Activated naive CD8-positive, alpha-beta T cell treated with anti-CD3 and anti-CD28 coated beads, Interleukin-2, amount 10 ng/mL, durations not matched to agents 7 days and 5 days (primary cell): ENCODE data around the gene GAPDH. TPM values are rescaled to one million over a fixed set of nuclear protein-coding genes. Genes with fewer than 3 reads are reported as not detected.
"Not testable (repeated sequence)": the region's sequence is repeated elsewhere in the genome, so short reads cannot be mapped to it uniquely, and the experiment has no call there.

ENCODE experiments used
- ATAC-seq: fragments of 150-1000 bp; cut with Tn5 transposase; one replicate; pipeline ENCODE4 v1.10.0; 2021; ENCODE audit warnings: low read depth, moderate library complexity
- POLR2A ChIA-PET: fragments of 350-600 bp; sonication (Branson Sonifier 250); formaldehyde crosslinking; loops from one replicate; lab custom pipeline; 2021; ENCODE audit warnings: antibody characterized with exemption; lab: Charles Lee
- DNase-seq: peaks from one replicate; pipeline ENCODE4 v3.0.0; 2021
- H3K27ac Mint-ChIP-seq: one replicate; pipeline ENCODE4 v1.8.0; 2022; ENCODE audit warnings: mild to moderate bottlenecking, mixed read lengths
- H3K27me3 Mint-ChIP-seq: one replicate; pipeline ENCODE4 v1.8.0; 2022; ENCODE audit warnings: mild to moderate bottlenecking, moderate library complexity, mixed read lengths
- H3K36me3 Mint-ChIP-seq: one replicate; pipeline ENCODE4 v1.8.0; 2021; ENCODE audit warnings: mild to moderate bottlenecking, mixed read lengths
- H3K4me1 Mint-ChIP-seq: one replicate; pipeline ENCODE4 v1.8.0; 2021; ENCODE audit warnings: mixed read lengths
- H3K4me3 Mint-ChIP-seq: one replicate; pipeline ENCODE4 v1.8.0; 2022; ENCODE audit warnings: mild to moderate bottlenecking, moderate library complexity, mixed read lengths
- H3K9me3 Mint-ChIP-seq: one replicate; pipeline ENCODE4 v1.8.0; 2021; ENCODE audit warnings: mixed read lengths
- total RNA-seq, 2 experiments: library from RNA; stranded (reverse); gene quantifications; one replicate each; pipeline ENCODE4 v1.2.3, GENCODE V29; 2021

GAPDH gene
- total RNA-seq, 2 experiments from 2014 or later: 4,618 to 4,824 TPM

DNA sequence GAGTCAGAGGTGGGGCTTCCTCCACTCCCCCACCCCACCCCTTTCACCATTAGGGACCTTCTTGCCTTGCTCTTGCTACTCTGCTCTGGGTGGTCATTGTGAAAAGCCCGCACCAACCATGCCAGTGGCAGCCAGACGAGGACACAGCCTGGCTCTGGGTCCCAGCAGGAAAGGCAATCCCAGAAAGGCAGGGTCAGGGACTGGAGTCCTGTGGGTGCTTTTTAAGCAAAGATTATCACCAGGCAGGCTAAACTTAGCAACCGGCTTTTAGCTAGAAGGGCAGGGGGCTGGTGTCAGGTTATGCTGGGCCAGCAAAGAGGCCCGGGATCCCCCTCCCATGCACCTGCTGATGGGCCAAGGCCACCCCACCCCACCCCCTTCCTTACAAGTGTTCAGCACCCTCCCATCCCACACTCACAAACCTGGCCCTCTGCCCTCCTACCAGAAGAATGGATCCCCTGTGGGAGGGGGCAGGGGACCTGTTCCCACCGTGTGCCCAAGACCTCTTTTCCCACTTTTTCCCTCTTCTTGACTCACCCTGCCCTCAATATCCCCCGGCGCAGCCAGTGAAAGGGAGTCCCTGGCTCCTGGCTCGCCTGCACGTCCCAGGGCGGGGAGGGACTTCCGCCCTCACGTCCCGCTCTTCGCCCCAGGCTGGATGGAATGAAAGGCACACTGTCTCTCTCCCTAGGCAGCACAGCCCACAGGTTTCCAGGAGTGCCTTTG lies 1.2 kb upstream of the GAPDH start:
- H3K27me3 Mint-ChIP-seq: no peaks in the 10 kb centered on the region
- DNase-seq: peak; percentile 67
- H3K36me3 Mint-ChIP-seq: peaks cover 68% of the 10 kb centered on the region
- POLR2A ChIA-PET: interaction anchor here (0.6 to 2.4 kb wide), 28 partner anchors 8 to 318 kb away, joined by 3 to 23 read pairs (median 4); partner anchors contain the start of genes CDCA3, CHD4, COPS7A and IFFO1
- H3K27ac Mint-ChIP-seq: peak overlapping the region; percentile 98
- no peaks in the 10 kb centered on the region for H3K9me3 Mint-ChIP-seq
- peak; percentile 4 for ATAC-seq
- H3K4me1 Mint-ChIP-seq: peaks cover 34% of the 10 kb centered on the region
- H3K4me3 Mint-ChIP-seq: peak overlapping the region; percentile 100

DNA sequence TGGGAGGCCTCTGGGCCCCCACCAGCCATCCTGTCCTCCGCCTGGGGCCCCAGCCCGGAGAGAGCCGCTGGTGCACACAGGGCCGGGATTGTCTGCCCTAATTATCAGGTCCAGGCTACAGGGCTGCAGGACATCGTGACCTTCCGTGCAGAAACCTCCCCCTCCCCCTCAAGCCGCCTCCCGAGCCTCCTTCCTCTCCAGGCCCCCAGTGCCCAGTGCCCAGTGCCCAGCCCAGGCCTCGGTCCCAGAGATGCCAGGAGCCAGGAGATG lies 729 bp upstream of the GAPDH start:
- H3K27ac Mint-ChIP-seq: peak overlapping the region; percentile 98
- H3K9me3 Mint-ChIP-seq: no peaks in the 10 kb centered on the region
- H3K27me3 Mint-ChIP-seq: no peaks in the 10 kb centered on the region
- H3K36me3 Mint-ChIP-seq: peaks cover 64% of the 10 kb centered on the region
- no peak for DNase-seq
- peak overlapping the region; percentile 100 for H3K4me3 Mint-ChIP-seq
- POLR2A ChIA-PET: interaction anchor here (0.5 to 6.2 kb wide), 42 partner anchors 8 to 197 kb away, joined by 3 to 72 read pairs (median 5); partner anchors contain the start of genes CD27, CHD4, COPS7A and MRPL51
- no peak for ATAC-seq
- H3K4me1 Mint-ChIP-seq: peaks cover 35% of the 10 kb centered on the region

- POLR2A ChIA-PET: interaction anchor here (0.6 to 6.2 kb wide), 31 partner anchors 18 to 216 kb away, joined by 3 to 72 read pairs (median 5); partner anchors contain the start of genes CD27, COPS7A, MRPL51 and NOP2
- Mint-ChIP-seq H3K9me3 (no peaks in the 10 kb centered on the region), H3K4me1 (peaks cover 41% of the 10 kb centered on the region), H3K36me3 (peaks cover 57% of the 10 kb centered on the region), H3K27ac (peak overlapping the region; percentile 98), H3K4me3 (peak overlapping the region; percentile 100), H3K27me3 (no peaks in the 10 kb centered on the region)
- DNase-seq (no peak), ATAC-seq (no peak)
Observed at GRCh38 chr12:6534695-6534944, 303 bp downstream of the GAPDH start.

- H3K36me3 Mint-ChIP-seq: peaks cover 52% of the 10 kb centered on the region
- H3K9me3 Mint-ChIP-seq: no peaks in the 10 kb centered on the region
- peak overlapping the region; percentile 100 for H3K4me3 Mint-ChIP-seq
Observed at GRCh38 chr12:6534945-6535696, 804 bp downstream of the GAPDH start.

DNA sequence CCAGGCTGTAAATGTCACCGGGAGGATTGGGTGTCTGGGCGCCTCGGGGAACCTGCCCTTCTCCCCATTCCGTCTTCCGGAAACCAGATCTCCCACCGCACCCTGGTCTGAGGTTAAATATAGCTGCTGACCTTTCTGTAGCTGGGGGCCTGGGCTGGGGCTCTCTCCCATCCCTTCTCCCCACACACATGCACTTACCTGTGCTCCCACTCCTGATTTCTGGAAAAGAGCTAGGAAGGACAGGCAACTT lies 1.3 kb downstream of the GAPDH start:
- no peaks in the 10 kb centered on the region for H3K27me3 Mint-ChIP-seq
- H3K27ac Mint-ChIP-seq: peak overlapping the region; percentile 98
- peaks cover 46% of the 10 kb centered on the region for H3K4me1 Mint-ChIP-seq
- POLR2A ChIA-PET: interaction anchor here (0.6 to 6.2 kb wide), 20 partner anchors 15 to 317 kb away, joined by 3 to 72 read pairs (median 6); partner anchors contain the start of genes CD27, MLF2, MRPL51 and NOP2
- no peak for DNase-seq
- H3K4me3 Mint-ChIP-seq: peak overlapping the region; percentile 100
- H3K9me3 Mint-ChIP-seq: no peaks in the 10 kb centered on the region
- no peak for ATAC-seq
- peaks cover 48% of the 10 kb centered on the region for H3K36me3 Mint-ChIP-seq

More at GRCh38 chr12:6534945-6535696, 804 bp downstream of the GAPDH start:
- DNase-seq: peak; percentile 84
- H3K27ac Mint-ChIP-seq: peak overlapping the region; percentile 98
- POLR2A ChIA-PET: interaction anchor here (0.8 to 6.2 kb wide), 27 partner anchors 16 to 317 kb away, joined by 3 to 72 read pairs (median 5); partner anchors contain the start of genes CD27, MLF2, MRPL51 and NOP2
- H3K27me3 Mint-ChIP-seq: no peaks in the 10 kb centered on the region
- peak; percentile 11 for ATAC-seq
- H3K4me1 Mint-ChIP-seq: peaks cover 44% of the 10 kb centered on the region

DNA sequence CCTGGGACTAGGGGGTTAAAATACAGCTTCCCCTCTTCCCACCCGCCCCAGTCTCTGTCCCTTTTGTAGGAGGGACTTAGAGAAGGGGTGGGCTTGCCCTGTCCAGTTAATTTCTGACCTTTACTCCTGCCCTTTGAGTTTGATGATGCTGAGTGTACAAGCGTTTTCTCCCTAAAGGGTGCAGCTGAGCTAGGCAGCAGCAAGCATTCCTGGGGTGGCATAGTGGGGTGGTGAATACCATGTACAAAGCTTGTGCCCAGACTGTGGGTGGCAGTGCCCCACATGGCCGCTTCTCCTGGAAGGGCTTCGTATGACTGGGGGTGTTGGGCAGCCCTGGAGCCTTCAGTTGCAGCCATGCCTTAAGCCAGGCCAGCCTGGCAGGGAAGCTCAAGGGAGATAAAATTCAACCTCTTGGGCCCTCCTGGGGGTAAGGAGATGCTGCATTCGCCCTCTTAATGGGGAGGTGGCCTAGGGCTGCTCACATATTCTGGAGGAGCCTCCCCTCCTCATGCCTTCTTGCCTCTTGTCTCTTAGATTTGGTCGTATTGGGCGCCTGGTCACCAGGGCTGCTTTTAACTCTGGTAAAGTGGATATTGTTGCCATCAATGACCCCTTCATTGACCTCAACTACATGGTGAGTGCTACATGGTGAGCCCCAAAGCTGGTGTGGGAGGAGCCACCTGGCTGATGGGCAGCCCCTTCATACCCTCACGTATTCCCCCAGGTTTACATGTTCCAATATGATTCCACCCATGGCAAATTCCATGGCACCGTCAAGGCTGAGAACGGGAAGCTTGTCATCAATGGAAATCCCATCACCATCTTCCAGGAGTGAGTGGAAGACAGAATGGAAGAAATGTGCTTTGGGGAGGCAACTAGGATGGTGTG lies 1.9 kb downstream of the GAPDH start:
- Mint-ChIP-seq H3K4me3 (peak overlapping the region; percentile 100), H3K9me3 (no peaks in the 10 kb centered on the region), H3K27me3 (no peaks in the 10 kb centered on the region), H3K27ac (peak overlapping the region; percentile 98), H3K36me3 (peaks cover 44% of the 10 kb centered on the region), H3K4me1 (peaks cover 48% of the 10 kb centered on the region)
- POLR2A ChIA-PET: interaction anchor here (0.6 to 6.2 kb wide), 20 partner anchors 14 to 316 kb away, joined by 3 to 72 read pairs (median 6); partner anchors contain the start of genes CD27, MLF2, MRPL51 and NOP2
- ATAC-seq: no peak
- DNase-seq: no peak

- Mint-ChIP-seq H3K4me1 (peaks cover 53% of the 10 kb centered on the region), H3K9me3 (no peaks in the 10 kb centered on the region), H3K36me3 (peaks cover 41% of the 10 kb centered on the region), H3K27ac (peak overlapping the region; percentile 98), H3K27me3 (no peaks in the 10 kb centered on the region), H3K4me3 (peak overlapping the region; percentile 100)
- POLR2A ChIA-PET: interaction anchor here (0.6 to 6.2 kb wide), 18 partner anchors 8 to 315 kb away, joined by 3 to 72 read pairs (median 7); partner anchors contain the start of genes CD27, MRPL51, TAPBPL and USP5
- no peak for ATAC-seq
- DNase-seq: no peak
Observed at GRCh38 chr12:6536894-6537579, 2.7 kb downstream of the GAPDH start.

GRCh38 chr12:6537580-6538419 lies 3.5 kb downstream of the GAPDH start:
- H3K27ac Mint-ChIP-seq: peak overlapping the region; percentile 87
- POLR2A ChIA-PET: interaction anchor here (0.6 to 6.2 kb wide), 15 partner anchors 9 to 202 kb away, joined by 3 to 72 read pairs (median 4); partner anchors contain the start of genes CD27, MRPL51, TAPBPL and VAMP1
- H3K4me3 Mint-ChIP-seq: peak overlapping the region; percentile 100
- H3K27me3 Mint-ChIP-seq, H3K9me3 Mint-ChIP-seq, ATAC-seq: not testable (repeated sequence)
- peak; percentile 86 for DNase-seq
- H3K4me1 Mint-ChIP-seq: peaks cover 51% of the 10 kb centered on the region
- peaks cover 35% of the 10 kb centered on the region for H3K36me3 Mint-ChIP-seq

- DNase-seq (no peak), ATAC-seq (no peak)
- POLR2A ChIA-PET: interaction anchor here (0.7 to 6.2 kb wide), 16 partner anchors 9 to 114 kb away, joined by 3 to 72 read pairs (median 4); partner anchors contain the start of genes MRPL51, TAPBPL and VAMP1
- Mint-ChIP-seq H3K27me3 (no peaks in the 10 kb centered on the region), H3K27ac (peak overlapping the region; percentile 87), H3K4me3 (peak overlapping the region; percentile 78), H3K9me3 (no peaks in the 10 kb centered on the region), H3K36me3 (peaks cover 33% of the 10 kb centered on the region), H3K4me1 (peaks cover 49% of the 10 kb centered on the region)
Observed at GRCh38 chr12:6538420-6539313, 4.3 kb downstream of the GAPDH start.

DNA sequence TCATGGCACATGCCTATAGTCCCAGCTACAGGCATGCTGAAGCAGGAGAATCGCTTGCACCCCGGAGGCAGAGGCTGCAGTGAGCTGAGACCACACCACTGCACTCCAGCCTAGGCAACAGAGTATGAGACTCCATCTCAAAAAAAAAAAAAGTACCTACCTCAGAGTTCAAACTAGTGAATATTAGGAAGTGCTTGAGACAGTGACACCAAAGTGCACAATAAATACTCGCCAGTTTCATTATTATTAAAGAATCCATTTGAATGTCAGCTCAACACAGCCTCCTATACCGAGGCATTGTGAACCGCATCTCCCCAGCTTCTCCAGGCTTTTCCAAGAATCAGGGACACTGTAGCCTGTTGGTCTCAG lies 5.0 kb downstream of the GAPDH start:
- ATAC-seq (no peak), DNase-seq (no peak)
- peaks cover 49% of the 10 kb centered on the region for H3K4me1 Mint-ChIP-seq
- POLR2A ChIA-PET: interaction anchor here (0.7 to 6.2 kb wide), 14 partner anchors 9 to 115 kb away, joined by 3 to 72 read pairs (median 4); partner anchors contain the start of genes MRPL51, TAPBPL and VAMP1
- no peaks in the 10 kb centered on the region for H3K27me3 Mint-ChIP-seq
- H3K4me3 Mint-ChIP-seq: peak overlapping the region; percentile 78
- H3K36me3 Mint-ChIP-seq: peaks cover 30% of the 10 kb centered on the region
- no peaks in the 10 kb centered on the region for H3K9me3 Mint-ChIP-seq
- H3K27ac Mint-ChIP-seq: peak overlapping the region; percentile 80

GRCh38 chr12:6539707-6540134 lies 5.4 kb downstream of the GAPDH start:
- H3K36me3 Mint-ChIP-seq: peaks cover 32% of the 10 kb centered on the region
- DNase-seq (no peak), ATAC-seq (no peak)
- no peaks in the 10 kb centered on the region for H3K9me3 Mint-ChIP-seq
- peak overlapping the region; percentile 78 for H3K4me3 Mint-ChIP-seq
- POLR2A ChIA-PET: interaction anchor here (0.7 to 6.2 kb wide), 13 partner anchors 9 to 115 kb away, joined by 3 to 72 read pairs (median 5); partner anchors contain the start of genes TAPBPL and VAMP1
- H3K4me1 Mint-ChIP-seq: peaks cover 49% of the 10 kb centered on the region
- peak overlapping the region; percentile 80 for H3K27ac Mint-ChIP-seq
- no peaks in the 10 kb centered on the region for H3K27me3 Mint-ChIP-seq
